NT2/D1 (cell line): ENCODE results near the gene SLC24A3.

Experiments
- YY1 ChIP-seq: IDR thresholded peaks from 2 replicates; pipeline ENCODE4 v1.6.1; 2011; ENCODE audit not compliant: insufficient read length, insufficient read depth
- ZNF274 ChIP-seq: IDR thresholded peaks from 2 replicates; pipeline ENCODE4 v1.6.1; 2011; ENCODE audit warnings: mild to moderate bottlenecking, low read depth, low read length

GRCh38 chr20:19615629-19616028, 403.2 kb downstream of the SLC24A3 start:
- TF ChIP-seq ZNF274 (no peak), YY1 (no peak)
